ENCODE data around the gene HOXD4.

HOXD4 gene

GRCh38 chr2:176172895-176173566 is 21.7 kb downstream of the HOXD4 start:
- DNase-seq: no peak

- DNase-seq: no peak
Observed at GRCh38 chr2:176173567-176174381, 22.4 kb downstream of the HOXD4 start.

DNA sequence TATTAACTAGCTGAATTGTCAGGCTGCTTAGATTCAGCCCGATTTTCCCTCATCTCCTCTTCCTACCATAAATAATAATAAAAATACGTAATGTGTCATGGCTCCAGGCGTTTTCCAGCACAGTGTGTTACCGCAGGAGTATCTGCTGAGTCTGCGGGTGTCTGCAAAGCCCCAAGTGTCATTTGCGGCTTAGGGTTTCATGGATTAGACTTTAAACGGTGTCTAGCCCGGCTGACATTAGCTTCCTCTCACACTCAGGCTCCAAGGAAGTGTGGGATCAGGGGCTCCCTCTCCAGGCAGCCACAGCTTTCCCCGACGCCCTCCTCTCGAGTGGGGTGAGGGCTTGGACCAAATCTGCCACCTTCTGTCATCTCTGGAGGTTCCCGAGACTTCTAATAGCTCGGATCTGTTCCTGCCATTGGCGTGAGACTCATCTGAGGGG is 23.1 kb downstream of the HOXD4 start:
- DNase-seq: no peak

DNA sequence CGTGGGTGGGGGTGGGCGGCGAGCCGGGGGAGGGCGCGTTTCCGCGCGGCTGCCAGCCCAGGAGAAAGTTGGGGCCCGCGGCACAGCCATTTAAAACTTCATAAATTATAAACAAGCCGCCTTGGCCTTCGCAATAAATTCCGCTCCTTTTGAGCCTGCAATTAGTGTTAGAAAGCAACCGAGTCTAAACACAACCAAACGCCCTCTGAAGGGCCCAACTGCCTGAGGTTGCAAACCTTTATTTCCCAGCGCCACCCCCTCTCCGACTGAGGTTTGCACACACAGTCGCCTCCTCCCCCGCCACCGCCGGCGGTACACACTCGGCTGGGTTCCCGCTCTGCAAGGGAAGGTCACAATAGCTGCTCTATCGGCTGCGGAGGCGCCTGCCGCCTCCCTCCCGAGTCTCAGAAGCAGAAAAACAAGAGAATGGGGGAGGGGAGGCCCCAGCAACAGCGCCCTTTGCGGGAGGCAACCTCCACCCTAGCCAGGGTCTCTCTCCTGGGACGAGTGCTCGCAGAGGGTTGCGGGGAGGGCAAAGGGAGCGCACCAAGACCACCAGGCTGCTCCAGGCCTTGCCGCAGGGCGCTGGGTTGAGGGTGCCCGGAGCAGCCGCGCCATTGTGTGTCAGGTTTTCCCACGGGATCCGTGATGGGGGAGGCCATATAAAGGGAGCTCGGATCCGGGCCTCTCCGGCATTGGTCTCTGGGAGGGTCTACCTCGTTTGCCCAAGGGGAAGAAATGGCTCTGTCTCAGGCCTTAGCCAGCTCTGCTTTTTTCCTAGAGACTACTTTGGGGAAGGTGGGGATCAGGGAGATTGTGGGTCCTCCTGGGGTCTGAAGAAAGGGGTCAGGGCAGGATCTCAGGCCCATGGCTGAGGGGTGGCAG is 23.7 kb downstream of the HOXD4 start:
- no peak for DNase-seq

- no peak for DNase-seq
Observed at GRCh38 chr2:176175709-176176607, 24.6 kb downstream of the HOXD4 start.

- DNase-seq: no peak
Observed at GRCh38 chr2:176177580-176178037, 26.3 kb downstream of the HOXD4 start.

GRCh38 chr2:176178038-176178756 is 26.8 kb downstream of the HOXD4 start:
- no peak for DNase-seq

GRCh38 chr2:176178757-176179295 is 27.5 kb downstream of the HOXD4 start:
- DNase-seq: no peak

DNA sequence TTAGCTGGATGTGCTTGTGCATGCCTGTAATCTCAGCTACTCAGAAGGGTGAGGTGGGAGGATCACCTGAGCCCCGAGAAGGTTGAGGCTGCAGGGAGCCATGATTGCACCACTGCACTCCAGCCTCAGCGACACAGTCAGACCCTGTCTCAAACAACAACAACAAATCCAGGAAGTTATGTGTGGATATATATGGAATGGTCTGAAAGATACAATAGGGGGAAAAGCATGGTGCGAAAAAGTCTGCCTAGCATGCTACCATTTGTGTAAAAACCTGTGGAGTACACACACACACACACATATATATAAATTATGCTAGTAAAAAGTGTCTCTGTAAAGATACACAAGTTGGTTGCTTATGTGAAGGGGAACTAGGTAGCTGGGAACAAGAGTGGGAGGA is 30.2 kb downstream of the HOXD4 start:
- no peak for DNase-seq

- no peak for DNase-seq
Observed at GRCh38 chr2:176182671-176183070, 31.3 kb downstream of the HOXD4 start.

- DNase-seq: no peak
Observed at GRCh38 chr2:176184749-176185148, 33.4 kb downstream of the HOXD4 start.

DNA sequence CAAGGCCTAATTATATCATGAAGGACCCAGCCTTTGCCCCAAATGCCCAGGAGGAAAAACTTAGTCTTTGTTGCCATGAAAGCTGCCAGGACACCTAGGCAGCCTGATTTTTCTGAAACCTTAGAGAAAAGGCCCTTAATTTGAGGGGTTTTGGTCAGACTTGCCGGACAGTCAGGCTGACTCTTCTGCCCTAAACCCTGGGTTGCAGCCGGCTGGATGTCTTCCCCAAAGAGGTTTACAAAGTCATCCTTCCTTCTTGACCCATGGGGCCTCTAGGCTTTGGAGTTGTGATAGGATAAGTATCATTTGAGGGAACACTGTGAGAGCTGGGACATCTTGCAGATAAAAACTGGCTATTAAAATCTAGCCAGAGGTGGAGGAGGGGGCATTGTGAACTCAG is 34.7 kb downstream of the HOXD4 start:
- DNase-seq: no peak

- DNase-seq: no peak
Observed at GRCh38 chr2:176187200-176187898, 36.0 kb downstream of the HOXD4 start.

DNA sequence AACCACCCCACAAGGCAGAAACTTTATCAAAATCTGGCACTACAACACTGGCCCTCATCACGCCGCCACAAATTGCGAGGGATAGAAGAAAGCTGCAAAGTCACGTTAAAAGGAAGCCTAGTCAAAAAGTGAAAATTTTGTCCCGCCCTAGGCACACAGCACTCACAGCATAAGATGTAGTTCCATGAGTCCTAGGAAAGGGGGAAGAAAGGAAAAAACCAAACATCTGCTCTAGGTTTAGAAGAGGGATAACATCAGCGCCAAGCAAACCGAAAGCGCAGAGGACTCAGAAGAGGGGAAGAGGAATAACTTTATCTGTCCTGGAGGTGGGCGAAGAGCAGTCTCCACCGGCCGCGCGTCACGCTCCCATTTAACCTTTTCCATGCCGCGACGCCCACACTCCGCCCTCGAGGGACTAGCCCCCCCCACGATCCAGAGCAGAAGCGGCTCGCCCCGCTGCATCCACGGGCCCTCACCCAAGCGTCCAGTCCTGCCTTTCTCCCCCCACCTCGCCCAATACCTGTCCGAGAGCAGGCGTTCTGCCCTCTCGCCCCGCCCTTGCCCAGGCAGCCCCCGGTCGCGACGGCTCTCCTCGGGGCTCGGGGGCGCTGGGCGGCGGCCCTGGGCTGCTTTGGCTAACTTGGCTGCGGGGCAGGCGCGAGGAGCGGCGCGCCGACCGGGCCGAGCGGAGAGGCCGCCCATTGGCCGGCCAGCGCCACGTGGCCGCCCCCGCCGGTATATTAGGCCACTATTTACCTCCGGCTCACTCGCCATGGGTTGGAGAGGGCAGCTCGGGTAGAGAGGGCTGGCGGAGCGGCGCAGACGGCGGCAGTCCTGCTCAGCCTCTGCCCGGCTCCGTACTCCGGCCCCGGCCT is 36.8 kb downstream of the HOXD4 start, which contains the start of gene HOXD1:
Gene HOXD1, plus strand, starts transcription at position 770 of the 875 bp plus-strand sequence. CDS start 134 bp downstream, outside the sequence.
- no peak for DNase-seq

GRCh38 chr2:176188774-176189680 is 37.7 kb downstream of the HOXD4 start:
- no peak for DNase-seq

GRCh38 chr2:176189681-176190641 is 38.6 kb downstream of the HOXD4 start:
- DNase-seq: no peak

DNA sequence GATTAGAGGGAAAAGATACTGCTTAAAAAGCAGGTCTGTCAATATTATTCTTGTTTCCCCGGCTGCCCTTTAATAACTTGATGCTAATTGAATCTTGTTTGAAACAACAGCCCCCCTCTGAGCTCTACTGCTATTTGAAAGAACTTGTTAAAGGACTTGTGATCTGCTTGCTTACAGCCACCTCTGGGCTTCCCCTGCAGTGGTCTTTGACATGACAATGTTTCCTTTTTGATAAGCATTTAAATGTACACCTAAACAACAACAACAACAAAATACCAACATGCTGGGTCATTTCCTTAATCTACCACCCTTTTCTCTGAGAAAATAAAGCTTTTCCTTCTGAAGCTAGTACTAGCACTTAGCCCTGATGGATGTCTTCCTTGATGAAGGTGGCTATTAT is 41.0 kb downstream of the HOXD4 start:
- DNase-seq: no peak
